RPMI8226 (cell line): ENCODE measurements around the gene ZNF23.
A peak's percentile ranks its signal among the peaks of the same experiment; 100 is the strongest.

Source experiments
- DNase-seq: peaks from one replicate; pipeline ENCODE4 v3.0.0-alpha.2; 2015

ZNF23 gene

GRCh38 chr16:71464231-71464630, 2.2 kb upstream of the ZNF23 start:
- DNase-seq: no peak

GRCh38 chr16:71460941-71461340, 1.1 kb downstream of the ZNF23 start:
- no peak for DNase-seq

- DNase-seq: no peak
Observed at GRCh38 chr16:71460236-71460635, 1.8 kb downstream of the ZNF23 start.

GRCh38 chr16:71459510-71459909, 2.5 kb downstream of the ZNF23 start:
- DNase-seq: no peak

- DNase-seq: no peak
Observed at GRCh38 chr16:71456801-71457200, 5.2 kb downstream of the ZNF23 start.

- DNase-seq: no peak
Observed at GRCh38 chr16:71453036-71453435, 9.0 kb downstream of the ZNF23 start.

- no peak for DNase-seq
Observed at GRCh38 chr16:71449020-71449419, 13.0 kb downstream of the ZNF23 start.

- no peak for DNase-seq
Observed at GRCh38 chr16:71448274-71448866, 13.7 kb downstream of the ZNF23 start.

- DNase-seq: no peak
Observed at GRCh38 chr16:71443714-71444113, 18.3 kb downstream of the ZNF23 start.

GRCh38 chr16:71442051-71442440, 20.0 kb downstream of the ZNF23 start, which contains the start of gene TLE7:
TSS of gene TLE7 (minus strand) at chr16:71442054. CDS start at chr16:71433324, 8,730 bp downstream.
- no peak for DNase-seq

- no peak for DNase-seq
Observed at GRCh38 chr16:71441348-71442050, 20.5 kb downstream of the ZNF23 start.

- peak; percentile 52 for DNase-seq
Observed at GRCh38 chr16:71440669-71441347, 21.2 kb downstream of the ZNF23 start.

- no peak for DNase-seq
Observed at GRCh38 chr16:71439523-71439922, 22.5 kb downstream of the ZNF23 start.

- no peak for DNase-seq
Observed at GRCh38 chr16:71436473-71436872, 25.6 kb downstream of the ZNF23 start.

GRCh38 chr16:71432906-71433305, 29.1 kb downstream of the ZNF23 start:
- DNase-seq: no peak

GRCh38 chr16:71431991-71432390, 30.1 kb downstream of the ZNF23 start:
- no peak for DNase-seq

GRCh38 chr16:71431176-71431575, 30.9 kb downstream of the ZNF23 start:
- no peak for DNase-seq

GRCh38 chr16:71430744-71431143, 31.3 kb downstream of the ZNF23 start:
- no peak for DNase-seq

GRCh38 chr16:71429581-71429980, 32.5 kb downstream of the ZNF23 start:
- no peak for DNase-seq

GRCh38 chr16:71428883-71429282, 33.2 kb downstream of the ZNF23 start:
- DNase-seq: no peak

GRCh38 chr16:71428385-71428784, 33.7 kb downstream of the ZNF23 start:
- DNase-seq: no peak

- DNase-seq: no peak
Observed at GRCh38 chr16:71426880-71427615, 35.0 kb downstream of the ZNF23 start.

- DNase-seq: peak; percentile 79
Observed at GRCh38 chr16:71426069-71426879, 35.8 kb downstream of the ZNF23 start.
